Measurements from ENCODE around the gene GPI. TPM values are rescaled to one million over a fixed set of nuclear protein-coding genes. Genes with fewer than 3 reads are reported as not detected.

Gene GPI
- total and polyA plus RNA-seq, 2 of the 8 experiments (the other 6 are each of a cell fraction or from before 2014, with no cell fraction given), result 171 to 360 TPM

GRCh38 chr19:34353546-34353945 is 11.4 kb upstream of the GPI start:
- ChIA-PET CTCF (ENCODE audit: partially characterized antibody) (interaction anchor here (1.1 to 2.2 kb wide), 2 partner anchors 8 to 12 kb away, joined by 3 to 6 read pairs; partner anchors contain the start of gene GPI), POLR2A (ENCODE audit: partially characterized antibody) (interaction anchor here (0.8 kb wide), 1 partner anchor 15 kb away, joined by 3 read pairs; no protein-coding TSS in a partner anchor)
- TF ChIP-seq CEBPB (IDR thresholded peaks at IDR 0.05; ENCODE audit: low read depth, low read length), result no peak
- TF ChIP-seq EZH2 (IDR thresholded peaks at IDR 0.05; ENCODE audit: low read depth, low read length, severe bottlenecking), result no peak
- no peak for TF ChIP-seq GABPA (IDR thresholded peaks at IDR 0.05; ENCODE audit: borderline replicate concordance, insufficient read depth, low read length)
- TF ChIP-seq POLR2AphosphoS5 (IDR thresholded peaks at IDR 0.05; ENCODE audit: low read depth, low read length), result no peak
- TF ChIP-seq BACH1 (IDR thresholded peaks at IDR 0.05; ENCODE audit: low read length), result no peak
- TF ChIP-seq NRF1 (IDR thresholded peaks at IDR 0.05; ENCODE audit: low read depth, low read length), result no peak
- TF ChIP-seq, protein P1, sequence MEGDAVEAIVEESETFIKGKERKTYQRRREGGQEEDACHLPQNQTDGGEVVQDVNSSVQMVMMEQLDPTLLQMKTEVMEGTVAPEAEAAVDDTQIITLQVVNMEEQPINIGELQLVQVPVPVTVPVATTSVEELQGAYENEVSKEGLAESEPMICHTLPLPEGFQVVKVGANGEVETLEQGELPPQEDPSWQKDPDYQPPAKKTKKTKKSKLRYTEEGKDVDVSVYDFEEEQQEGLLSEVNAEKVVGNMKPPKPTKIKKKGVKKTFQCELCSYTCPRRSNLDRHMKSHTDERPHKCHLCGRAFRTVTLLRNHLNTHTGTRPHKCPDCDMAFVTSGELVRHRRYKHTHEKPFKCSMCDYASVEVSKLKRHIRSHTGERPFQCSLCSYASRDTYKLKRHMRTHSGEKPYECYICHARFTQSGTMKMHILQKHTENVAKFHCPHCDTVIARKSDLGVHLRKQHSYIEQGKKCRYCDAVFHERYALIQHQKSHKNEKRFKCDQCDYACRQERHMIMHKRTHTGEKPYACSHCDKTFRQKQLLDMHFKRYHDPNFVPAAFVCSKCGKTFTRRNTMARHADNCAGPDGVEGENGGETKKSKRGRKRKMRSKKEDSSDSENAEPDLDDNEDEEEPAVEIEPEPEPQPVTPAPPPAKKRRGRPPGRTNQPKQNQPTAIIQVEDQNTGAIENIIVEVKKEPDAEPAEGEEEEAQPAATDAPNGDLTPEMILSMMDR (IDR thresholded peaks at IDR 0.05; ENCODE audit: control extremely low read depth in 1 of 3, insufficient read depth in 1 of 3, low read depth in 1 of 3, low read length in 3 of 3), result no peak
- TF ChIP-seq KDM4A (IDR thresholded peaks at IDR 0.05; ENCODE audit: low read depth, low read length, severe bottlenecking), result no peak
- TF ChIP-seq RBBP5 (IDR thresholded peaks at IDR 0.05; ENCODE audit: borderline replicate concordance, low read depth, low read length), result no peak
- no peak for TF ChIP-seq SUZ12 (IDR thresholded peaks at IDR 0.05; ENCODE audit: low read length)
- no peak for TF ChIP-seq SRF (IDR thresholded peaks at IDR 0.05; ENCODE audit: low read depth, low read length)

More at GRCh38 chr19:34353546-34353945, 11.4 kb upstream of the GPI start:
- H3K27me3 ChIP-seq (replicated peaks in 1 of 4; ENCODE audit: control insufficient read depth in 3 of 4, extremely low read depth in 1 of 4, insufficient read depth in 3 of 4, low read length in 3 of 4), result no peaks in the 10 kb centered on the region
- H3K4me1 ChIP-seq (replicated peaks in 1 of 4; ENCODE audit: control insufficient read depth in 3 of 4, insufficient read depth in 4 of 4, low read length in 3 of 4), result peaks cover 0 to 2% (median under 1%) of the 10 kb centered on the region in 4 experiments; a peak in 2 of 7 replicates
- no peak overlapping the region for H2BK20ac ChIP-seq (ENCODE audit: low read length)
- H3K27ac ChIP-seq (ENCODE audit: low read depth, low read length), result no peak overlapping the region
- FAIRE-seq (no peak), DNase-seq (ENCODE audit: low read depth in 1 of 2, low spot score in 2 of 2) (no peak)
- H2BK5ac ChIP-seq (ENCODE audit: low read depth, low read length), result no peak overlapping the region
- H2BK15ac ChIP-seq (ENCODE audit: low read length), result no peak overlapping the region
- H3K23ac ChIP-seq (ENCODE audit: insufficient read length), result no peak overlapping the region
- H4K20me1 ChIP-seq (replicated peaks in 1 of 2; ENCODE audit: control insufficient read depth in 1 of 2, insufficient read depth in 2 of 2, low read length in 2 of 2), result peaks cover 0 to 2% of the 10 kb centered on the region in 2 experiments
- H4K5ac ChIP-seq (ENCODE audit: insufficient read length, low read depth, low read length), result no peak overlapping the region
- no peak overlapping the region for H2BK120ac ChIP-seq (replicated peaks; ENCODE audit: low read depth, low read length)
- no peaks in the 10 kb centered on the region for H3K23me2 ChIP-seq (ENCODE audit: low read depth, low read length)
- no peak overlapping the region for H3K56ac ChIP-seq (replicated peaks; ENCODE audit: insufficient read length, low read depth, low read length)
- no peak overlapping the region for H3K18ac ChIP-seq (ENCODE audit: extremely low read depth, low read length)
- no peak overlapping the region for H3K4me2 ChIP-seq (ENCODE audit: insufficient read depth in 1 of 2, low read depth in 2 of 2, low read length in 2 of 2)
- no peak overlapping the region for H2BK12ac ChIP-seq (ENCODE audit: low read depth, low read length)
- H3K4ac ChIP-seq (replicated peaks; ENCODE audit: insufficient read length, low read depth, low read length), result no peak overlapping the region
- no peak overlapping the region for H4K8ac ChIP-seq (ENCODE audit: extremely low read depth, insufficient read depth, low read length)
- no peak overlapping the region for H3K9ac ChIP-seq (replicated peaks in 1 of 4; ENCODE audit: extremely low read depth in 1 of 4, low read depth in 3 of 4, low read length in 3 of 4)
- 92% methylated on average over 7 of the region's 7 CpGs; no CpG with 5 or more reads in 1 of the 2 experiments for WGBS, 2 experiments (ENCODE audit: extremely low coverage in 1 of 2, insufficient coverage in 1 of 2, insufficient read length in 1 of 2, insufficient replicate concordance in 2 of 2, low coverage in 1 of 2, low lambda C conversion rate in 2 of 2, missing lambda C conversion rate in 1 of 2)
- H2AFZ ChIP-seq (ENCODE audit: low read length), result no peak overlapping the region
- peaks cover 0 to 15% (median 5%) of the 10 kb centered on the region in 4 experiments; a peak in 4 of 8 replicates for H3K36me3 ChIP-seq (ENCODE audit: control insufficient read depth in 2 of 4, insufficient read depth in 4 of 4, low read length in 3 of 4)
- H3K14ac ChIP-seq (ENCODE audit: insufficient read length), result no peak overlapping the region
- H3K9me3 ChIP-seq (ENCODE audit: insufficient read depth in 2 of 2, low read depth in 1 of 2, low read length in 1 of 2), result no peaks in the 10 kb centered on the region
- H4K91ac ChIP-seq (replicated peaks; ENCODE audit: insufficient read length, low read length), result no peak overlapping the region
- no peak overlapping the region for H3K4me3 ChIP-seq (ENCODE audit: extremely low read depth in 1 of 4, insufficient read depth in 2 of 4, low read depth in 3 of 4, low read length in 4 of 4)
- H3K79me2 ChIP-seq (ENCODE audit: control insufficient read depth in 1 of 2, insufficient read depth in 2 of 2, low read length in 2 of 2), result no peaks in the 10 kb centered on the region
- H3K79me1 ChIP-seq (ENCODE audit: low read depth, low read length), result no peaks in the 10 kb centered on the region
- no peak overlapping the region for H2AK5ac ChIP-seq (ENCODE audit: low read depth, low read length)
